Effector CD8-positive, alpha-beta T cell (primary cell): ENCODE results near the gene GALNT18.

Experiments
- DNase-seq: peaks from one replicate; lab custom pipeline; 2025; lab: John Stamatoyannopoulos, UW

The GALNT18 gene

GRCh38 chr11:11408436-11409221, 213.2 kb downstream of the GALNT18 start:
- DNase-seq: no peak

- no peak for DNase-seq
Measured at GRCh38 chr11:11407763-11408084, 214.1 kb downstream of the GALNT18 start.

- no peak for DNase-seq
Measured at GRCh38 chr11:11407065-11407762, 214.6 kb downstream of the GALNT18 start.

GRCh38 chr11:11406652-11407051, 215.2 kb downstream of the GALNT18 start:
- no peak for DNase-seq

- DNase-seq: no peak
Measured at GRCh38 chr11:11403763-11404725, 217.8 kb downstream of the GALNT18 start.

GRCh38 chr11:11401960-11402535, 219.8 kb downstream of the GALNT18 start:
- no peak for DNase-seq

- no peak for DNase-seq
Measured at GRCh38 chr11:11400635-11401232, 221.1 kb downstream of the GALNT18 start.

- DNase-seq: no peak
Measured at GRCh38 chr11:11400121-11400520, 221.7 kb downstream of the GALNT18 start.

- DNase-seq: no peak
Measured at GRCh38 chr11:11397781-11398180, 224.0 kb downstream of the GALNT18 start.

- DNase-seq: no peak
Measured at GRCh38 chr11:11397036-11397415, 224.8 kb downstream of the GALNT18 start.

GRCh38 chr11:11396301-11397035, 225.3 kb downstream of the GALNT18 start:
- no peak for DNase-seq

- DNase-seq: no peak
Measured at GRCh38 chr11:11395126-11395525, 226.7 kb downstream of the GALNT18 start.

GRCh38 chr11:11394241-11394640, 227.6 kb downstream of the GALNT18 start:
- no peak for DNase-seq

GRCh38 chr11:11391796-11392463, 229.9 kb downstream of the GALNT18 start:
- no peak for DNase-seq

- no peak for DNase-seq
Measured at GRCh38 chr11:11391169-11391568, 230.6 kb downstream of the GALNT18 start.

- DNase-seq: no peak
Measured at GRCh38 chr11:11390068-11390771, 231.6 kb downstream of the GALNT18 start.

- no peak for DNase-seq
Measured at GRCh38 chr11:11389238-11389637, 232.6 kb downstream of the GALNT18 start.

GRCh38 chr11:11387622-11388305, 234.0 kb downstream of the GALNT18 start:
- no peak for DNase-seq

- DNase-seq: no peak
Measured at GRCh38 chr11:11387207-11387606, 234.6 kb downstream of the GALNT18 start.
